Measurements from ENCODE around the gene KIAA1671. TPM values are rescaled to one million over a fixed set of nuclear protein-coding genes. Genes with fewer than 3 reads are reported as not detected.
A peak's percentile ranks its signal among the peaks of the same experiment; 100 is the strongest.

The KIAA1671 gene
- total and polyA plus RNA-seq, 4 donors = 8.7 to 35.9 (median 19.1) TPM

GRCh38 chr22:25167082-25167481, 214.6 kb downstream of the KIAA1671 start:
- TF ChIP-seq NR2F2 (IDR thresholded peaks at IDR 0.05) = peak; percentile 51
- no peak for TF ChIP-seq GABPA (IDR thresholded peaks at IDR 0.05 in 1 of 2, conservative IDR thresholded peaks at IDR 0.05 in 1 of 2)
- TF ChIP-seq, protein P1, sequence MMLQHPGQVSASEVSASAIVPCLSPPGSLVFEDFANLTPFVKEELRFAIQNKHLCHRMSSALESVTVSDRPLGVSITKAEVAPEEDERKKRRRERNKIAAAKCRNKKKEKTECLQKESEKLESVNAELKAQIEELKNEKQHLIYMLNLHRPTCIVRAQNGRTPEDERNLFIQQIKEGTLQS (IDR thresholded peaks at IDR 0.05) = peak; percentile 75
- TF ChIP-seq, protein P2, sequence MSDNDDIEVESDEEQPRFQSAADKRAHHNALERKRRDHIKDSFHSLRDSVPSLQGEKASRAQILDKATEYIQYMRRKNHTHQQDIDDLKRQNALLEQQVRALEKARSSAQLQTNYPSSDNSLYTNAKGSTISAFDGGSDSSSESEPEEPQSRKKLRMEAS (IDR thresholded peaks at IDR 0.05) = peak; percentile 61
- peak; percentile 95 for TF ChIP-seq RXRA (IDR thresholded peaks at IDR 0.05)
- peak; percentile 63 for TF ChIP-seq FOXA1 (IDR thresholded peaks at IDR 0.05)
- TF ChIP-seq HNF4G (IDR thresholded peaks at IDR 0.05) = peak; percentile 49
- TF ChIP-seq CTCF (IDR thresholded peaks at IDR 0.05; ENCODE audit: low read depth, low read length, missing input control) = no peak
- TF ChIP-seq HNF4A (conservative IDR thresholded peaks at IDR 0.05) = peak; percentile 79 to 86
- TF ChIP-seq EGR1 (IDR thresholded peaks at IDR 0.05; ENCODE audit: low read depth in 2 of 2) = peak in 1 of 2 donors; percentile 20
- peak; percentile 82 to 85 for TF ChIP-seq JUND (IDR thresholded peaks at IDR 0.05)
- TF ChIP-seq, protein P3, sequence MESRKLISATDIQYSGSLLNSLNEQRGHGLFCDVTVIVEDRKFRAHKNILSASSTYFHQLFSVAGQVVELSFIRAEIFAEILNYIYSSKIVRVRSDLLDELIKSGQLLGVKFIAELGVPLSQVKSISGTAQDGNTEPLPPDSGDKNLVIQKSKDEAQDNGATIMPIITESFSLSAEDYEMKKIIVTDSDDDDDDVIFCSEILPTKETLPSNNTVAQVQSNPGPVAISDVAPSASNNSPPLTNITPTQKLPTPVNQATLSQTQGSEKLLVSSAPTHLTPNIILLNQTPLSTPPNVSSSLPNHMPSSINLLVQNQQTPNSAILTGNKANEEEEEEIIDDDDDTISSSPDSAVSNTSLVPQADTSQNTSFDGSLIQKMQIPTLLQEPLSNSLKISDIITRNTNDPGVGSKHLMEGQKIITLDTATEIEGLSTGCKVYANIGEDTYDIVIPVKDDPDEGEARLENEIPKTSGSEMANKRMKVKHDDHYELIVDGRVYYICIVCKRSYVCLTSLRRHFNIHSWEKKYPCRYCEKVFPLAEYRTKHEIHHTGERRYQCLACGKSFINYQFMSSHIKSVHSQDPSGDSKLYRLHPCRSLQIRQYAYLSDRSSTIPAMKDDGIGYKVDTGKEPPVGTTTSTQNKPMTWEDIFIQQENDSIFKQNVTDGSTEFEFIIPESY (IDR thresholded peaks at IDR 0.05) = peak; percentile 66
- TF ChIP-seq FOXA2 (IDR thresholded peaks at IDR 0.05) = peak; percentile 65
- TF ChIP-seq, protein P4, sequence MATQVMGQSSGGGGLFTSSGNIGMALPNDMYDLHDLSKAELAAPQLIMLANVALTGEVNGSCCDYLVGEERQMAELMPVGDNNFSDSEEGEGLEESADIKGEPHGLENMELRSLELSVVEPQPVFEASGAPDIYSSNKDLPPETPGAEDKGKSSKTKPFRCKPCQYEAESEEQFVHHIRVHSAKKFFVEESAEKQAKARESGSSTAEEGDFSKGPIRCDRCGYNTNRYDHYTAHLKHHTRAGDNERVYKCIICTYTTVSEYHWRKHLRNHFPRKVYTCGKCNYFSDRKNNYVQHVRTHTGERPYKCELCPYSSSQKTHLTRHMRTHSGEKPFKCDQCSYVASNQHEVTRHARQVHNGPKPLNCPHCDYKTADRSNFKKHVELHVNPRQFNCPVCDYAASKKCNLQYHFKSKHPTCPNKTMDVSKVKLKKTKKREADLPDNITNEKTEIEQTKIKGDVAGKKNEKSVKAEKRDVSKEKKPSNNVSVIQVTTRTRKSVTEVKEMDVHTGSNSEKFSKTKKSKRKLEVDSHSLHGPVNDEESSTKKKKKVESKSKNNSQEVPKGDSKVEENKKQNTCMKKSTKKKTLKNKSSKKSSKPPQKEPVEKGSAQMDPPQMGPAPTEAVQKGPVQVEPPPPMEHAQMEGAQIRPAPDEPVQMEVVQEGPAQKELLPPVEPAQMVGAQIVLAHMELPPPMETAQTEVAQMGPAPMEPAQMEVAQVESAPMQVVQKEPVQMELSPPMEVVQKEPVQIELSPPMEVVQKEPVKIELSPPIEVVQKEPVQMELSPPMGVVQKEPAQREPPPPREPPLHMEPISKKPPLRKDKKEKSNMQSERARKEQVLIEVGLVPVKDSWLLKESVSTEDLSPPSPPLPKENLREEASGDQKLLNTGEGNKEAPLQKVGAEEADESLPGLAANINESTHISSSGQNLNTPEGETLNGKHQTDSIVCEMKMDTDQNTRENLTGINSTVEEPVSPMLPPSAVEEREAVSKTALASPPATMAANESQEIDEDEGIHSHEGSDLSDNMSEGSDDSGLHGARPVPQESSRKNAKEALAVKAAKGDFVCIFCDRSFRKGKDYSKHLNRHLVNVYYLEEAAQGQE (IDR thresholded peaks at IDR 0.05) = no peak
- TF ChIP-seq TAF1 (conservative IDR thresholded peaks at IDR 0.05) = peak; percentile 44
- no peak for TF ChIP-seq YY1 (IDR thresholded peaks at IDR 0.05)
- TF ChIP-seq SP1 (IDR thresholded peaks at IDR 0.05) = peak; percentile 92
- TF ChIP-seq RAD21 (IDR thresholded peaks at IDR 0.05) = peak; percentile 48 to 50
- Histone ChIP-seq H3K36me3 (ENCODE audit: control insufficient read depth in 4 of 4, insufficient read depth in 3 of 4, low read depth in 1 of 4, low read length in 3 of 4) (peaks cover 0 to 2% (median 2%) of the 10 kb centered on the region in 4 donors), H3K9me3 (ENCODE audit: control insufficient read depth in 4 of 4, low read length in 3 of 4) (no peaks in the 10 kb centered on the region), H3K27me3 (ENCODE audit: control insufficient read depth in 4 of 4, insufficient read depth in 4 of 4, low read length in 3 of 4) (no peaks in the 10 kb centered on the region), H3K4me1 (ENCODE audit: control insufficient read depth in 4 of 4, insufficient read depth in 4 of 4, low read length in 3 of 4) (peaks cover 28 to 63% (median 49%) of the 10 kb centered on the region in 4 donors), H3K9ac (ENCODE audit: low read depth in 1 of 2, low read length in 2 of 2) (peak overlapping the region; percentile 4 to 83), H3K27ac (ENCODE audit: low read depth in 1 of 2, low read length in 2 of 2) (peak overlapping the region; percentile 90), H3K4me3 (ENCODE audit: low read depth in 1 of 3, low read length in 3 of 3) (no peak overlapping the region)
- 38% methylated on average over 7 of the region's 7 CpGs for WGBS
- DNase-seq (ENCODE audit: low spot score) = no peak

All from liver (tissue), 9 donors.